NB4 (cell line): ENCODE results near the gene WDR7.

ENCODE experiments used
- DNase-seq: peaks from one replicate; pipeline ENCODE4 v3.0.0; 2010; ENCODE audit warnings: low read depth
- H3K4me3 ChIP-seq: one replicate; pipeline ENCODE4 v1.5.1; 2011; ENCODE audit warnings: mild to moderate bottlenecking, low read depth, low read length, moderate library complexity
- MAX ChIP-seq: IDR thresholded peaks from 2 replicates; pipeline ENCODE4 v1.6.1; 2011; ENCODE audit warnings: low read depth, low read length
- MYC ChIP-seq: IDR thresholded peaks from 2 replicates; pipeline ENCODE4 v1.6.1; 2011; ENCODE audit warnings: low read depth, low read length
- POLR2A ChIP-seq: IDR thresholded peaks from 2 replicates; pipeline ENCODE4 v1.6.1; 2011; ENCODE audit warnings: mild to moderate bottlenecking; ENCODE audit not compliant: insufficient read length; ENCODE audit errors: extremely low read depth
- TF ChIP-seq, protein P1 (sequence below): IDR thresholded peaks from one replicate; pipeline ENCODE4 v1.5.1; 2012; ENCODE audit warnings: low read depth, low read length

Gene WDR7

GRCh38 chr18:57054891-57055290, 403.7 kb downstream of the WDR7 start:
- no peak for TF ChIP-seq POLR2A
- TF ChIP-seq, protein P1, sequence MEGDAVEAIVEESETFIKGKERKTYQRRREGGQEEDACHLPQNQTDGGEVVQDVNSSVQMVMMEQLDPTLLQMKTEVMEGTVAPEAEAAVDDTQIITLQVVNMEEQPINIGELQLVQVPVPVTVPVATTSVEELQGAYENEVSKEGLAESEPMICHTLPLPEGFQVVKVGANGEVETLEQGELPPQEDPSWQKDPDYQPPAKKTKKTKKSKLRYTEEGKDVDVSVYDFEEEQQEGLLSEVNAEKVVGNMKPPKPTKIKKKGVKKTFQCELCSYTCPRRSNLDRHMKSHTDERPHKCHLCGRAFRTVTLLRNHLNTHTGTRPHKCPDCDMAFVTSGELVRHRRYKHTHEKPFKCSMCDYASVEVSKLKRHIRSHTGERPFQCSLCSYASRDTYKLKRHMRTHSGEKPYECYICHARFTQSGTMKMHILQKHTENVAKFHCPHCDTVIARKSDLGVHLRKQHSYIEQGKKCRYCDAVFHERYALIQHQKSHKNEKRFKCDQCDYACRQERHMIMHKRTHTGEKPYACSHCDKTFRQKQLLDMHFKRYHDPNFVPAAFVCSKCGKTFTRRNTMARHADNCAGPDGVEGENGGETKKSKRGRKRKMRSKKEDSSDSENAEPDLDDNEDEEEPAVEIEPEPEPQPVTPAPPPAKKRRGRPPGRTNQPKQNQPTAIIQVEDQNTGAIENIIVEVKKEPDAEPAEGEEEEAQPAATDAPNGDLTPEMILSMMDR: no peak
- TF ChIP-seq MAX: no peak
- TF ChIP-seq MYC: no peak
- DNase-seq: no peak
- H3K4me3 ChIP-seq: no peak overlapping the region

DNA sequence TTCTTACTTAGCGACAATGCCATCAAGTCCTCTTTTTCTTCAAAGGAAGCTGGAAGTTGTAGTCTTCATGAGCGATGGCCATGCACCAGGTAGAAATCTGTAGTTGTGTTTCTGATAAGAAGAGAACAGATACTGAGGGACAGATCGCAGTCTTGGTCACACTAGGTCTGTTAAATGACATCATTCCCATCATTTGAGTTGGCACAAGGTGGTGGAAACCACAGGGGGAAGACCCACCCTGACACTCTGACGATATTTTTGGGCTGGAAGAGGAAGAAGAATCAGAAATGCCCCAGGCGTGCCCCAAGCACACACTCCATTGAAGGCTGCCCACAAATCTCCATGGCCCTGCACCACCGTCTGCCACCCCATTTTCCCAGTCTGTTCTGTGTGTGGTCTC, 406.7 kb downstream of the WDR7 start:
- no peak for DNase-seq
- no peak overlapping the region for H3K4me3 ChIP-seq
- TF ChIP-seq, protein P1: no peak
- TF ChIP-seq POLR2A (no peak), MYC (no peak), MAX (no peak)

- no peak overlapping the region for H3K4me3 ChIP-seq
- DNase-seq: no peak
- TF ChIP-seq, protein P1: no peak
- TF ChIP-seq POLR2A (no peak), MYC (no peak), MAX (no peak)
These were observed 407.6 kb downstream of the WDR7 start for GRCh38 chr18:57058734-57059133.

DNA sequence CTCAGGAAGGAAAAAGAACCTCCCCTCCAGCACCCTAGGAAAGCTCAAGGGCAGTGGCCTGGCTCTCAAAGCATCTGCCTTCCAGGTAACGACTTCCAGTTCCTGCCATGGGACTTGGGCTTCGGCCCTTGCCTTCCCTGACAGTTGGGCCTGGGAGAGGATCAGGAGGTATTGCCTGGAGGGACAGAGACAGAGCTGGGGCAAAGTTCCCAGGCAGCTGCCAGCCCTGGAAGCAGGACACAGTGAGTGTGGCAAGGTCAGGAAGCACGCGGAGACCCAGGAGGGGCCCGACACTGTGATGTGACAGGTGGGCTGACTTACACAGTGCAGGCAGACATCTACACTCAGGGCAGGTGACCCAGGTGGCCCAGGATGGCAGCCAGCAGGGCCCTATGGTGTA, 408.2 kb downstream of the WDR7 start:
- DNase-seq: no peak
- no peak for TF ChIP-seq MYC
- no peak for TF ChIP-seq POLR2A
- TF ChIP-seq MAX: no peak
- TF ChIP-seq, protein P1: no peak
- H3K4me3 ChIP-seq: no peak overlapping the region

GRCh38 chr18:57060814-57061213, 409.7 kb downstream of the WDR7 start:
- DNase-seq: no peak
- TF ChIP-seq MAX (no peak), MYC (no peak), POLR2A (no peak)
- TF ChIP-seq, protein P1: no peak
- H3K4me3 ChIP-seq: no peak overlapping the region

- TF ChIP-seq POLR2A (no peak), MYC (no peak), MAX (no peak)
- H3K4me3 ChIP-seq: no peak overlapping the region
- no peak for DNase-seq
These were observed 411.0 kb downstream of the WDR7 start for GRCh38 chr18:57062178-57062577.
